Measurements from ENCODE around the gene TBCB. TPM values are rescaled to one million over a fixed set of nuclear protein-coding genes. Genes with fewer than 3 reads are reported as not detected.

The TBCB gene
- total RNA-seq, 4 donors from 2014 or later = 118 to 196 (median 154) TPM

DNA sequence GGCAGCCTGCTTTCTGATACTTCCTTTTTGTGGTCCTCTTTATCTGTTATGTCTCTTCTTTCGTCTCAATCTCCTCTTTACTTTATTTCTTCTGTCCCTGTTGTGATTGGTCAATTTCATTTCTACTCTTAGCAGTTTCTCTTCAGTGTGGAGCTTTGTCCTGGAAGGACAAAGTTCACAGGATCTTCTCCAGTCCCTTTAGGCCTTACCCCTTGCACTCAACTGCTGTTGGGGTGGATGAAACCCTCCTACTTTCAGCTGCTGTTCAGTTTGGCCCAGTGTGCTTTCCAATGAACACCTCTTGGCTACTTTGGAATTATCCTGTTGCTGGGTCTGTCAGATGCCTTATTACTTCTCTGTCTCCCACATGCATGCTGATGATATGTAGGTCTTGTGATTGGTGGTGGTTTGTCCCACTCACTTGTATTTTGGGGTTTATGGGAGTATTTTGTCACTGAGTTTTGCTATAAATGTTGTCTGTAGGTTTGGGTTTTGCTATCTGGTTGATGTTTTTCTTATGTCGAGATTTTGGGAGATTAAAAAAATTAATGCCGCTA is 35.8 kb upstream of the TBCB start:
- intact Hi-C loops (cut with DNase I; ENCODE audit: low total_unique reads) = no loop called here
- Histone ChIP-seq H3K36me3 (no peaks in the 10 kb centered on the region), H3K27me3 (no peaks in the 10 kb centered on the region), H3K9me3 (no peaks in the 10 kb centered on the region), H3K27ac (no peak overlapping the region), H3K4me1 (no peaks in the 10 kb centered on the region), H3K4me3 (no peak overlapping the region)
- TF ChIP-seq, protein P1, sequence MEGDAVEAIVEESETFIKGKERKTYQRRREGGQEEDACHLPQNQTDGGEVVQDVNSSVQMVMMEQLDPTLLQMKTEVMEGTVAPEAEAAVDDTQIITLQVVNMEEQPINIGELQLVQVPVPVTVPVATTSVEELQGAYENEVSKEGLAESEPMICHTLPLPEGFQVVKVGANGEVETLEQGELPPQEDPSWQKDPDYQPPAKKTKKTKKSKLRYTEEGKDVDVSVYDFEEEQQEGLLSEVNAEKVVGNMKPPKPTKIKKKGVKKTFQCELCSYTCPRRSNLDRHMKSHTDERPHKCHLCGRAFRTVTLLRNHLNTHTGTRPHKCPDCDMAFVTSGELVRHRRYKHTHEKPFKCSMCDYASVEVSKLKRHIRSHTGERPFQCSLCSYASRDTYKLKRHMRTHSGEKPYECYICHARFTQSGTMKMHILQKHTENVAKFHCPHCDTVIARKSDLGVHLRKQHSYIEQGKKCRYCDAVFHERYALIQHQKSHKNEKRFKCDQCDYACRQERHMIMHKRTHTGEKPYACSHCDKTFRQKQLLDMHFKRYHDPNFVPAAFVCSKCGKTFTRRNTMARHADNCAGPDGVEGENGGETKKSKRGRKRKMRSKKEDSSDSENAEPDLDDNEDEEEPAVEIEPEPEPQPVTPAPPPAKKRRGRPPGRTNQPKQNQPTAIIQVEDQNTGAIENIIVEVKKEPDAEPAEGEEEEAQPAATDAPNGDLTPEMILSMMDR (IDR thresholded peaks at IDR 0.05) = no peak
- TF ChIP-seq POLR2A (IDR thresholded peaks at IDR 0.05) = no peak
- no peak for DNase-seq

DNA sequence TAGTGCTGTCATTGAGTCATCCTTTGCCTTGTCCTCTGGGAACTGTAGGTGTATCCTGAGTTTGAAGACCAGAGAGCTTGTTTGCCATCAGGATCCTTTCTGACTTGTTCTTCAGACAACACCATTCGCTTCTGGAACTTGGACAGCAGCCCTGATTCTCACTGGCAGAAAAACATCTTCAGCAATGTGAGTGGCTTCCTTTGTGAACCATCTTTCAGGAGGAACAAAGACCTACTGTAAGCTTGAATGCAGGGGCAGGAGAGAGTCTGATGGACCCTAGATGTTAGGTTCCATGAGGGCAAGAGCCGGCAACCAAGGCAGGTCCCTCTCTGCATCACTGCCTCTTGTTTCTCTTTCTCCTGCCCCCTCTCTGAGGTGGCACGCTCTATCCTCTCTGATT is 33.9 kb upstream of the TBCB start:
- no peak overlapping the region for H3K27ac ChIP-seq
- H3K4me3 ChIP-seq = no peak overlapping the region
- no peaks in the 10 kb centered on the region for H3K9me3 ChIP-seq
- DNase-seq = no peak
- no peaks in the 10 kb centered on the region for H3K36me3 ChIP-seq
- TF ChIP-seq POLR2A (IDR thresholded peaks at IDR 0.05) = no peak
- TF ChIP-seq, protein P1 (IDR thresholded peaks at IDR 0.05) = no peak
- H3K27me3 ChIP-seq = no peaks in the 10 kb centered on the region
- intact Hi-C loops (cut with DNase I; ENCODE audit: low total_unique reads) = no loop called here
- H3K4me1 ChIP-seq = no peaks in the 10 kb centered on the region

DNA sequence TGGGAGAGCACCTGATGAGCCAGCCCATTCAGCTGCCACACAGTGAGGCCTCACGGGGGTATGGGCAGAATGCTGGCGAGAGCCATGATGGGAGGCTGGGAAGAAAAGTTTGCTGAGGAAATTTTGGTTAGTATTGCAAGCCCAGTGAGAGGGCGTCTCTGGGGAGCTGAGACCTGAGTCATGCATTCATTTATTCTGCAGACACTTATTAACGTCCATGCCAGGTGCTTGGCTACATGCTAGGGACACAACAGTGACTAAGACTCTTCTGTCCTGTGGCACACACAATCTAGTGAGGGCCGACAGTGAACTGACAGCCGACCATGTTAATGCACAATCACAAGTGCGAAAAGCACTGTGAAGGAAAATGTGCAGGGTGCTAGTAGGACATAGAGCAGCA is 33.4 kb upstream of the TBCB start:
- no peak for DNase-seq
- H3K9me3 ChIP-seq = no peaks in the 10 kb centered on the region
- no peak overlapping the region for H3K4me3 ChIP-seq
- H3K36me3 ChIP-seq = no peaks in the 10 kb centered on the region
- intact Hi-C loops (cut with DNase I; ENCODE audit: low total_unique reads) = no loop called here
- no peaks in the 10 kb centered on the region for H3K27me3 ChIP-seq
- TF ChIP-seq POLR2A (IDR thresholded peaks at IDR 0.05) = no peak
- TF ChIP-seq, protein P1 (IDR thresholded peaks at IDR 0.05) = no peak
- H3K27ac ChIP-seq = no peak overlapping the region
- H3K4me1 ChIP-seq = no peaks in the 10 kb centered on the region

DNA sequence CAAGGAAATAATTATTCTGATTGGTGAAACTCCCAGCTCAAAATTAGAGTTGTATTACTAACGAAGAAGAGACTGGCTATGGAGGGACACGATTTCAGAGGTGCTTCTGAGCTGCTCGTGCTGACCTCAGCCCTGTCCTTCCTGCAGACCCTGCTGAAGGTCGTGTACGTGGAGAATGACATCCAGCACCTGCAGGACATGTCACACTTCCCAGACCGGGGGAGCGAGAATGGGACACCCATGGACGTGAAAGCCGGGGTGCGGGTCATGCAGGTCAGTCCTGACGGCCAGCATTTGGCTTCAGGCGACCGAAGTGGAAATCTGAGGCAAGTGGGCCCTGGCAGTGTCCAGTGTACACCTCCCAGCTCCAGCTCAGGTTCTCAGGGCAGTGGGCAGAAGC is 32.4 kb upstream of the TBCB start:
- intact Hi-C loops (cut with DNase I; ENCODE audit: low total_unique reads) = no loop called here
- Histone ChIP-seq H3K4me1 (no peaks in the 10 kb centered on the region), H3K9me3 (no peaks in the 10 kb centered on the region), H3K36me3 (no peaks in the 10 kb centered on the region), H3K27me3 (no peaks in the 10 kb centered on the region), H3K4me3 (no peak overlapping the region), H3K27ac (no peak overlapping the region)
- no peak for TF ChIP-seq POLR2A (IDR thresholded peaks at IDR 0.05)
- TF ChIP-seq, protein P1 (IDR thresholded peaks at IDR 0.05) = no peak
- DNase-seq = no peak

DNA sequence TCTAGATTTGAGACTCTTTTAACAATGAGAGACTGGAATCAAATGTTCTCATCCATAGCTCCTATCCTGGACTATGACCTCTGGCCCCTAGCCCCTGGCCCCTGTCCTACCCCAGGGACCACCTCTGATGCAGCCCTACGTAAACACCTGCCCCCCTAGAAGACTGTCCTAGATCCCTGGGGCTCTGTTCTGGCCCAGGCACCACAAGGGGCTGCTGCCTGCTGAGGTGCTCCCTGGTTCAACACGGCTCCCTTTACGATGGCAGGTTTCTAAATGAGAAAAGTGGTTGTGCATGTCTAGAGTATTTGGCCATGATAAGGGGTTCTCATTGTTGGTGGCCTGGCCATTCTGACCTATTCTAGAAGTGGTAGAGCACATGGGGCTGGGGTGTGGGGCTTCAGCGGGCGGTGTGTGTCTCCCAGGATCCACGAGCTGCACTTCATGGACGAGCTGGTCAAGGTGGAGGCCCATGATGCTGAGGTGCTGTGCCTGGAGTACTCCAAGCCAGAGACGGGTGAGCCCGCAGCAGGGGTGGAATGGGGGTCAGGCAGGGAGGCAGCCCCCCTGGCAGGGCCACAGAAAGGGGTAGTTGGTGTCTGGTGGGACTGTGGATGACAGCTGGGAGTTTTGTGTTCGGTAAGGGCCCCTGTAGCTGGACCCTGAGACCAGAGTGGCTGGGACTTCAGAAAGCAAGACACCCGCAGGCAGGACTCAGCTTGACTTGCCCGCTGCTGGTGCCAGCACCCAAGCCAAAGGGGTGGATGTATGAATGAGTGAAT is 30.8 kb upstream of the TBCB start:
- no peak for TF ChIP-seq POLR2A (IDR thresholded peaks at IDR 0.05)
- TF ChIP-seq, protein P1 (IDR thresholded peaks at IDR 0.05) = no peak
- Histone ChIP-seq H3K4me3 (no peak overlapping the region), H3K9me3 (no peaks in the 10 kb centered on the region), H3K36me3 (no peaks in the 10 kb centered on the region), H3K4me1 (no peaks in the 10 kb centered on the region), H3K27me3 (no peaks in the 10 kb centered on the region), H3K27ac (no peak overlapping the region)
- DNase-seq = no peak
- intact Hi-C loops (cut with DNase I; ENCODE audit: low total_unique reads) = no loop called here

Measured in uterus (tissue), 4 donors.